Mammary epithelial cell (primary cell): ENCODE data around the gene ACVRL1.

ENCODE experiments used
- EZH2 ChIP-seq: IDR thresholded peaks from 2 replicates; pipeline ENCODE4 v1.6.1; 2012; ENCODE audit warnings: low read length, inconsistent platforms, borderline replicate concordance
- TF ChIP-seq, protein P1 (sequence below), 2 donors: IDR thresholded peaks in 1 of 2; conservative IDR thresholded peaks in 1 of 2; 2 replicates each; pipeline ENCODE4 v1.5.1; 2011 to 2012; ENCODE audit warnings: inconsistent platforms in 2 of 2, low read length in 2 of 2, mild to moderate bottlenecking in 2 of 2, control low read depth in 1 of 2, low read depth in 1 of 2; ENCODE audit not compliant: insufficient read depth in 1 of 2; ENCODE audit errors: extremely low read depth in 1 of 2

DNA sequence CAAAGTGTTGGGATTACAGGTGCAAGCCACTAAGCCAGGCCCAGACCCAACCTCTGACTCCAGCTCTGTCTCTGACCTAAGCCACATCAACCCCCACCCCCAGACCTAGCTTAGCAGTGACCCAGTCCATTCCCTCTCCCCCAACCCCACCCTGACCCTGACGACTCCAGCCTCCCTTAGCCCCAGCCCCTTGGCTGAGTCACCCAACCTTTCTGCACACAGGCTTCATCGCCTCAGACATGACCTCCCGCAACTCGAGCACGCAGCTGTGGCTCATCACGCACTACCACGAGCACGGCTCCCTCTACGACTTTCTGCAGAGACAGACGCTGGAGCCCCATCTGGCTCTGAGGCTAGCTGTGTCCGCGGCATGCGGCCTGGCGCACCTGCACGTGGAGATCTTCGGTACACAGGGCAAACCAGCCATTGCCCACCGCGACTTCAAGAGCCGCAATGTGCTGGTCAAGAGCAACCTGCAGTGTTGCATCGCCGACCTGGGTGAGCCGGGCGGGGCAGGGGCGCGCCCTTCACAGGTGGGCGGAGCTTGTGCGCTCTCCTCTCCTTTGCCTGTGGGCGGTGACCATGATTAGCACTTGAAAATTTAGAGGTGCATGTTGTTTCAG lies 7.8 kb downstream of the ACVRL1 start:
- TF ChIP-seq, protein P1, sequence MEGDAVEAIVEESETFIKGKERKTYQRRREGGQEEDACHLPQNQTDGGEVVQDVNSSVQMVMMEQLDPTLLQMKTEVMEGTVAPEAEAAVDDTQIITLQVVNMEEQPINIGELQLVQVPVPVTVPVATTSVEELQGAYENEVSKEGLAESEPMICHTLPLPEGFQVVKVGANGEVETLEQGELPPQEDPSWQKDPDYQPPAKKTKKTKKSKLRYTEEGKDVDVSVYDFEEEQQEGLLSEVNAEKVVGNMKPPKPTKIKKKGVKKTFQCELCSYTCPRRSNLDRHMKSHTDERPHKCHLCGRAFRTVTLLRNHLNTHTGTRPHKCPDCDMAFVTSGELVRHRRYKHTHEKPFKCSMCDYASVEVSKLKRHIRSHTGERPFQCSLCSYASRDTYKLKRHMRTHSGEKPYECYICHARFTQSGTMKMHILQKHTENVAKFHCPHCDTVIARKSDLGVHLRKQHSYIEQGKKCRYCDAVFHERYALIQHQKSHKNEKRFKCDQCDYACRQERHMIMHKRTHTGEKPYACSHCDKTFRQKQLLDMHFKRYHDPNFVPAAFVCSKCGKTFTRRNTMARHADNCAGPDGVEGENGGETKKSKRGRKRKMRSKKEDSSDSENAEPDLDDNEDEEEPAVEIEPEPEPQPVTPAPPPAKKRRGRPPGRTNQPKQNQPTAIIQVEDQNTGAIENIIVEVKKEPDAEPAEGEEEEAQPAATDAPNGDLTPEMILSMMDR (conservative IDR thresholded peaks at IDR 0.05 in 1 of 2, IDR thresholded peaks at IDR 0.05 in 1 of 2; ENCODE audit: extremely low read depth in 1 of 2, insufficient read depth in 1 of 2, low read depth in 1 of 2, low read length in 2 of 2): no peak
- no peak for TF ChIP-seq EZH2
